Activated CD4-positive, alpha-beta T cell treated with anti-CD3 and anti-CD28 coated beads, Interleukin-2, amount 50 U/mL, for 1 hour (primary cell): Measurements from ENCODE around the gene ACOX2.

ENCODE experiments used
- DNase-seq: peaks from one replicate; pipeline ENCODE4 v3.0.0-alpha.2; 2020

ACOX2 gene

DNA sequence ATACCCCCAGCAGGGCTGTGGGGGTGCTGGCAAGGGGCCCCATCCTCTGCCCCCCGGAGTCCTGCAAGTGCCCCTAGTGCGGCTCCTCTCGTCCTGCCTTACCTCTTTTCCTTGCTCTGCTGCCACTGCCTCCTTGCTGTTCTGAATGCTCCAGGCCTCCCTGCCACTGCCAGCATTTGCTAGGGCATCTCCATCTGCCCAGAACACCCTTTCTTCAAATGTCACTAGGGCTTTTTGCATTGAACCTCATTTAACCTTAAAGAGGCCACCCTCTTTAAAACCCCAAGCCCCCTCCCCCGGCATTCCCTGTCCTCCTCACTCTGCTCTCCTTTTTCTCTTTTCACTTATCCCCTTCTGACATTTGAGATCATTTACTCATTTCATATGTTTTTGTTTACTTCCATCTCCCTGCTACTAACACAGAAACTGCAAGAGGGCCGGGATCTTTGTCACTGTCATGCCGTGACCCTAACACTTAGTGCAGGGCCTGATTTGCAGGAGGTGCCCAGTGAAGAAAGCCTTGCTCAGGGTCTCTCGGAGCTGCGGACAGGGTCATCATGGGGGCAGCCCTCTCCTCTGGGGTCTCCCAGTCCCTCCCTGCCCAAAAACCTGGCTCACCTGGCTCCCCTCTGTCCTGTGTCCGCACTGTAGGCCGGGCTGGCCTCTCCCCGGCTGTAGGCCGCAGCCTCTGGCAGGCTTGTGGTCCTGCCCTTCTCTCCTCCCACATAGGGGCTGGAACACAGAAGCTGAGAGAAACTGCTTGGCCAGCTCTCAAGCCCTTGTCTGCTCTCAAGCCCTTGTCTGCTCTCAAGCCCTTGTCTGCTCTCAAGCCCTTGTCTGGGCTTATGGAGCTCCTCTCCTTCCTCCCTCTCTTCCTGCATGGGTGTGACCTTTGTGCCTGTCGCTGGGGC lies at the start of gene ACOX2:
Gene ACOX2 (minus strand): TSS at position 690 of the 911 bp plus-strand sequence. CDS start 2,084 bp downstream, outside the sequence.
- DNase-seq: no peak

DNA sequence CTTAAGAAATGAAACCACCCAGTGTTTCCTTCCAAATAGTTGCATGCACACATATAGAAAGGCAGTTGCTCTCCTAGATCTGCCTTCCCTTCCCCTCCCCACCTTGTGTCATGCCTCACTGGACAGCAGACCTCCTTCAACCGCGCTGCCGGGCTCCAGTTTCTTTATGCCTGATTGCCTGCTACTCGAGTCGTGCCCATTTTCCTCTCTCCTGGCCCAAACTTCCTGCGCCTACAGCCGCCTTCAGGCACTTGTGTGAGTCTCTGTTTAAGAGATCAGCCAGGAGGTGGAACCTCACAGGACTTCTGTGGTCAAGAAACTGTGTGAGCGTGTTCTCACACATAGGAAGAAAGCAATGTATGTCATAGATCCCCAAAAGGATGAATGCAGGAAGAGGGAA lies 49.0 kb upstream of the ACOX2 start:
- no peak for DNase-seq

DNA sequence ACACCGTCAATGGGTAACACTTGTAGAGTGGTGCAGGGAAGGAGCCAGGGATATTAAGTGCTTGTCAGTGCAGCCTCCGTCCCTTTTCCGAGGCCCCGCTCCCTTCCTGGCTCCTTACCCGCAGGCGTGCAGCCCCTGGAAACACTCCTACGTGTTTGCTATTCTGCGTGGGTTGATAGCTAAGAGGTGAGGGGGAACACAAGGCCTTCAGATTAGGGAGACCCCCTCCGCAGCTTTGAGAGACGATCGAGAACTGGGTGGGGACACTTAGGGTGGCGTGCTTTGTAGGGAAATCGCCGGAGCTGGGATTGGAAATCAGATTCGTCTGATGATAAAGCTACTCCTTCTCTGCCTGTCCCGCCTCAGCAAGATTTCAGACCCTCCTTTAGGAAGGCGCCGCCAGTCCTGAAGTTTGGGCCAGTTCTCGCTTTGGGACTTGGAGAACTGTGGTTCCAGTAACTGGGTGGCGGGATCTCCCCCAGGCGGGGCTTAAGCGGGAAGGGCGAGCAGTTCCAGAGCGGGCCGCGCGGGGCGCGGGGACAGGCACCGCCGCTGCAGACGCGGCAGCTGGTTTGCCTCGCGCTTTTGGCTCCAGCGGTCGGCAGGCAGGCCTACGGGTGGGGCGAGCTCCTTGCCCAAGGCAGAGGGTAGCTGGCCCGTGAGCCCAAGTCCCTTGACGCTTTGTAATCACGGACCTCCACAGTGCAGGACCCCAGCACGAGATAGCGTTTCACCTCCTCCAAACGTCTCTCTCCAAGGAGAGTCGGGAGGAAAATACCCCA lies 48.2 kb upstream of the ACOX2 start:
- peak; percentile 52 for DNase-seq

DNA sequence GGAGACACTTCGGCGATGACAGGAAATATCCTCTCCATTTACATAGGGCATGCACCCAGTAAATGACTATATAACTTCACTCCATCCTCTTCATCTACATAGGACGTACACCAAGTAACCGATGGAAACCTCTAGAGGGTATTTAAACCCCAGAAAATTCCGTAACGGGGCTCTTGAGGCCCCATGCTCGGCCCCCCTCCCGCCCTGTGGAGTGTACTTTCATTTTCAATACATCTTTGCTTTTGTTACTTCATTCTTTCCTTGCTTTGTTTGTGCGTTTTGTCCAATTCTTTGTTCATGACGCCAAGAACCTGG lies 47.7 kb upstream of the ACOX2 start:
- DNase-seq: no peak

DNA sequence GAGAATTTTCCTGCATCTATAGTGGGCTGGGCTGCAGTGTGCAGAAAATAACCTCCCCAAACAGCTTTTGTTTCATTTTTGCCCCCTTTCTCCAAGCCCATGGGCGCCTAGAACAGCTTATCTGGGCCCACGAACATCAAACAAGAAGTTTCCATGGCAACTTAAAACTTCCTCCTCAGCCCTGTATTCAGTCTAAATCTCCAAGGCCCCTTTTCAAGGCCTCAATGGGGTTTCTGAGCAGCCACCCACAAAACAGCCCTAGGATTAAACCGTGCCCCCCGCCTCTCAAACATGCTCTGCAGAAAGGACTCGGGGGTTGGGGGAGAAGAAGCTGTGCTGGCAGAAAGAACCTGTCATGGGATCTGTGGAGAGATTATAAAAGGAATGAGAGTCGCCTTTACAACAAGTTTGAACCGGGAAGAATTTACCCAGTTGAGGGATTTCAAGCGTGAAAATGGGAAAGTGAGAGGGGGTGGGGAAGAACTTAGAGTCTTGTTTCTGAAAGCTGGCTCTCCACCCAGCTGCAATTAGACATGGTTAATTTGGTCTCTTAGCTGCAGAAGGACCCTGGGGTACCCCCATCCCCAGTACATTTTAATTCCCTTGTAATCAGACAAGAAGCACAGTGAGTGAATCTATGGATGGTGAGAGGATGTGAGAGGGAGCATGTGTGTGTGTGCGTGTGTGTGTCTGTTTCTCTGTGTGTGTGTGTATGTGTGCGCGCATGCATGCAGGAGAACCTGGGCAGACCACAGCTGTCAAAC lies 44.5 kb upstream of the ACOX2 start:
- no peak for DNase-seq

DNA sequence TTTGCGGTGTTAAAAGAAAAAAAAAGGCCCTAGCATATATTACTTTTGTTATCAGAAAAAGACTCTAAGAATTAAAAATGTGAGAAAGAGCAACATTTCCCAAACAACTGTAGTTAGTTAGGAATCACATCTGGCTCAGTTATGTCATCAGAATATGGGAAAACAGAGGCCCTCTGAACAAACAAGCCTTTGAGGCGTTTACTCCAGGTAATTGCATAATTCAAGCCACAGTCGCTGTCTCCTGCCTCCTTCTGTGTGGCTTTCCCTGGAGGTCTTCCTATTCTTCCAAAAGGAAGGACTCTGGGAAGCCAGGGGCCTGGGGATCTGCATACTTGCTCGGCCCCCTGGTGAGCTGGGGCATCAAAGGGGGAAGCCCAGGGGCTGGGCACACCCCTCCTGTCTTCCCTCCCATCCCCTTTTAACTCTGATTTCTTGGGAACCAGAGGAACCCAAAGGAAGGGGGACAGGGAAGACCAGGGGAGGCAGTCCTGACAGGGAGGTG lies 43.9 kb upstream of the ACOX2 start:
- DNase-seq: no peak

DNA sequence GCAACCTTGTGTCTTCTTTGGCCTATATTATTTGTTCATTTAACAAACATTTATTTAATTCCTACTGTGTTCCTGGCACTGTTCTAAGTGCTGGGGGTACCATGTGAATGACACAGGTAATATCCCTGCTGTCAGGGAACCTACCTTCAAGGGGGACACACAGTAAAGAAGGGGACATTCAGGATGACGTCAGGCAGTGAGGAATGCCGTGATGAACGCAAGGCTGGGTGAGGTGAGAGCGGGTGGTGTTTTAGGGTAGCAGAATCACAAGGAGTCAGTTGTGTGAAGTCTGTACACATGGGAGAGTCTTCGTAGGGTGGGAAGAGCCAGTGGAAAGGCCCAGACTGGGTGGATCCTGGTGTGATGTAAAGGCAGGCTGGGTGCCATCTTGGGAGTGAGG lies 41.9 kb upstream of the ACOX2 start:
- no peak for DNase-seq

DNA sequence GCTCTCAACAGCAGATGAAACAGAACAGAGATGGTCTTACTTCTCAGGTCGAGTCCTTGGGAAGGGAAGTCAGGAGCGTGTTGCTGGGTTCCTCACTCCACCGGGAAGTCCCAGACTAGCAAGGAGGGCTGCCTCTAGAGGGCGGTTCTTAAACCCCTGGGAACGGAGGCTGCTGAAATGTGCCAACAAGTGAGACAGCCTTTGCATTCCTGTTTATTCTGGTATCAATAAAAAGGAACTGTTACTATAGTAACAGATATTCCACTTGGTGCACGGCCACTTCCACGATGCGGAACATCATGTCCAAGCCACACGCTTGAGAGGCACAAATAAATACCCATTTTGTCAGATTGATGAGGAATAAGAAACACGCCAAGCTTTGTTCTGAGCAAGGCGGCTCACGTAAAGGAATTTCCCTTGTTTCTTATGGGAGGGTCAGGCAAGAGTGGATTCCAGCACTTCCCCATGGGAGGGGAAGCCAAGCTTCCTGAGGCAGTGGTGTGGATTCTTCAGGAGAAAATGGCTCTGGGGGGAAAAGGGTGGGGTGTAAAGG lies 40.4 kb upstream of the ACOX2 start, which contains the start of gene FAM107A:
Gene FAM107A (minus strand): TSS at position 123 of the 553 bp plus-strand sequence. CDS start 7,531 bp downstream, outside the sequence.
- DNase-seq: no peak

DNA sequence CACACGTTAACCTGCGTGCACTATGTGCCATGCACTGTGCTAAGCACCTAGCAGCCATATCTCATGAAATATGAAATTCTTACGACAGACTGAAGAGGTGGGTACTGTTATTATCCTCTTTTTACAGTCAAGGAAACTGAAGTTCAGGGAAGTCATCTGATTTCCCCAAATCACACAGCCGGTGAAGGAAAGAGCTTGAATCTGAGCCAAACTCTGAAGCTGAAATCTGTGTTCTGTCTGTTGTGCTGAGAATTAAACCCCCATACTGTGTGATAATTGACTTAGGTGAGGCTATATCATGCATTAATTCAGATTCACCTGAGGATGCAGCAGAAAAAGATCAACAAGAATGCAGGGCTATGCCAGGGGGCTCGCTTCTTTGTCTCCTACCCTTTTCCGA lies 39.7 kb upstream of the ACOX2 start:
- no peak for DNase-seq

DNA sequence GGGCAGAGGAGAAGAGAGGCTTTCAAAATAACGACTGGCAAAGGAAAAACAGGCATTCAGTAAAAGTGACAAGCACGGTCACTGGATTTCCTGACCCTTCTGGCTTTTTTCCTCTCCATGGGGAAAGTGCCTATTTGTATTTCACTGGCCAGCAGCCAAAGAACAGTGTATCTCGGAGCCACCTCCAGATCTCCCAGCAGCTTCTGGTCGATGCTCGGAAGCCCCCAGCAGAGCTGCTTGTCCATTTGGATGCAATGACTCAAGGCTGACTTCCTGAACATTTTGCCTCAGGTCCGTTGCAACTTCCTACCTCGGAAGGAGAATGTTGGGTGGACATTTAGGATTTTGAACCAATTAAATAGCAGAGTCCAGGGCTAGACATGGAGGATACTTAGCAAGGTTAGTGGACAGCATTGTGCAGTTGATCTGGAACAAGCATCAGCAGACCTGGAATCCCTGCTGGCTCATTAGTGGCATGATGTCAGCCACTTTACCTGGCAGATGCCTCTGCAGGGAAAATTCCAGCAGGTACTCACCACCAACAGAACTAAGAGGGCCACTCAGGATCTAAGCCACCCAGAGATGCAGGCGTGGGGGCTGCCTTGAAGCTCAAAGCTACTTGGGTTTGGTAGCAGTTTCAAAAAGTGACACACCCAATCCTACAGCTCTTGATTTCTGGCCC lies 39.1 kb upstream of the ACOX2 start:
- no peak for DNase-seq

DNA sequence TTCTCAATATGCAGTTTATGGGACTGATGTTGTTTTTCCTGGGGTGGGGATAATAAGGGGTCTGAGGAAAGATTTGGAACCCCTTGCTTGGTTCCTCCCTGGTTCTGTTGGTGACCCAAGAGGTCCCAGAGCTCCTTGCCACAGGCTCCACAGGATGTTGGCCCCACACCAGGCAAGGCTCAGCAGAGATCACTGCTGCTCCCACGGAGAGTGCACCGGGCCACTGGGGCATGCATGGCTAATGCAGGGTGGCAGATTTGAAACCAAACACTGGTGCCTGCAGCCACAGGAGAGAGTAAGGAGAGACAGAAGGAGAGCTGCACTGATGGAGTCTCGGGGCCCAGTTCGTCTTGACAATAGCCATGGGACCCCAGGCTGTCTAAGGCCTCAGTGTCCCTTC lies 37.7 kb upstream of the ACOX2 start:
- no peak for DNase-seq

DNA sequence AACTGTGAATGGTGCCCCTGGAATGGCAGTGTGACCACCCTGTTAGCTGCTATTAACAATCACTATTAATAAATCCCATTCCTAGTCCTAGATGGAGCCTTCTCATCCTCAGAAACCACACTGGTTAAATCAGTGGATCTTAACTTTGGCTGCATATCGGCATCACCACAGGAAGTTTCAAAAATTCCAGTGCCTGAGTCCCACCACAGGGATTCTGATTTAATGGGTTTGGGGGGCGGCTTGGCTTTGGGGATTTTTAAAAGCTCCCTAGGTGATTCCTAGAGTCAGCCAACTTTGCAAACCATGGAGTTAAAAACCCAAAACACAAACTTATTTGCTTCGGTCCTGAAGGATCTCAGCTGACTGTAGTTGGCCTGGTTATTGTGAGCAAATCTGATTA lies 37.1 kb upstream of the ACOX2 start:
- no peak for DNase-seq

DNA sequence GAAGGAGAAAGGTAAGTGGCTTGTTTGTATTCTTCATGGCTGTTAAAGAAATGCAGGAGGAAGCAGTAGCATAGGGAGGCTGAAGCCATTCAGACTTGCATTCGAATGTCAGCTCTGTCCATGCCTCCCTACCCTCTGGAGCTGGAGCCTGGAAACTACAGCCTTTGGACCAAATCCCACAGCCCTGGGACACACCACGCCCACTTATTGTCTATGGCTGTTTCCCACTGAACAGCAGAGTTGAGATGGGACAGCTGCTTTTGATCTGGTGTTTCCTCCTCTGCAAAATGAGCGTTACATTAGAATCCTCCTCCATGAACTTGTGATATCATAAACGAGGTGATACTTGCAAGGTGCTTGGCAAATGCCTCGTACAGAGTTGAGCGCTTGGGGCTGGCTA lies 36.6 kb upstream of the ACOX2 start:
- DNase-seq: no peak

DNA sequence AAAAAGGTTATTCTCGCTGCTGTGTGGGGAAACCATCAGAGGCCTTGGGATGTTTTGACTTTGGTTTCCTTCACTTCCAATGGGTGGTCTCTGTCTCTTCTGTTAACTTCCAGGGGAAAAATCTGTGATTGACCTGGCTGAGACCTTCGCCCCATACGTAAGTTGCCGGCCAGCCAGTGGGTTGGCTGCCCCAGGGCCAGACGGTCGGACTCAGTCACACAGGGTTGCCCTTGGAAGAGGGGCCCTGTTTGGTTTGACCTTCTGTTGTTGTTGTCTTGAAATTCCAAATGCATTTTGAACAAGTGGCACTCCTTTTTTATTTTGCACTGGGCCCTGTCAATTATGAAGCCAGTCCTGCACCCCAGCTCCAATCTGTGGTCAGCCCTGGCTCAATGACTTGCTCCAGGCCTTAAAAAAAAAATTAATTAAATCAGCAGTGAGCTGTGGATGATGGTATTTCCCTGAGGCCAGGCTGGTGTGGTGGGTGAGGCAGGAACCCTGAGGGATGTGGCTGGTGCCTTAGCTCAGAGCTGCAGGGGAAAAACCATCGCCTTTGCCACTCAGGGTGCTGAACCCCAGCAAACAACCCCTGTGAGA lies 35.7 kb upstream of the ACOX2 start:
- DNase-seq: no peak

DNA sequence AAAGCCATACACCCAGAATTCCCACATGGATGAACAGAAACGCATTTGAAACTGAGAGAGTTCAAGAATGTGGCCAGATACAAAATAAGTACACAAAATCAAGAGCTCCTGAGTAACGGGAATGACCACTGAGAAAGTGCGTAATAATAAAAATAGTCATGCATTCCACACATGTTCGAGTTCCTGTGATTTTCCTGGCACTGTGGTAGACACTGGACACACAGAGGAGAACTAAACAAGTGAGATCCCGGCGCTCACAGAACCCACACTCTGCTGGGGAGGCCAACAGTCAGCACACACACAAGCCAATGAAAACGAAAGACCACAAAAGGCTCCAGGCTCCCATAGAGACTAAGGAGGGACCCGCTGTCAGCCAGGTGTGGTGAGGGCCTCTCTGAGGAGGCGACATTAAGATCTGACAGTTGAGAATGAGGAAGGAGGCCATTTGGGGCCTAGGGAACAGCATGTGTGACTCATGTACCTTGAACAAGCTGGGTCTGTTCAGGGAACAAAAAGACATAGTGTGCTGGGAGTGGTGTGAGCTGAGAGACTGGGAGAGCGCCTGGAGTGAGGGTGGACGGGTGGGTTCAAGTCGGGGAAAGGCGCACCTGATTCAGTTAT lies 35.1 kb upstream of the ACOX2 start:
- DNase-seq: no peak

DNA sequence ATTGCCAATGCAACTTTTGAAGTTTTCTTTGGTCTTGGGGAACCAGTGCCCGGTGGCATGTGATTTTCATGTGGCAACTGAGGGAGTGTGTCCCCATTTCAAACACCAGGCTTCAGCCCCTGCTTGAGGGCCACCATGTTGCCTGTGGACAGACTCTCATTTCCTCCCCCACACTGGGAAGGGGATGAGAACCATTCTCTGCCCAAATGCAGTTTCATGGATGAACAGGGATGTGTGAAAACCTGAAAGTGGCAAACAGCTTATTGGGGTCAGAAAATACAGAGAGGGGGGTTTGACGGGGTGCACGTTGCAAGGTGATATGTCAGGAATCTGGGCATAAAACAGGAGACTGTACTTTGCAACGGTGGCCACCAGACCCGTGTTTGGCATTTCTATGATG lies 33.9 kb upstream of the ACOX2 start:
- DNase-seq: no peak

DNA sequence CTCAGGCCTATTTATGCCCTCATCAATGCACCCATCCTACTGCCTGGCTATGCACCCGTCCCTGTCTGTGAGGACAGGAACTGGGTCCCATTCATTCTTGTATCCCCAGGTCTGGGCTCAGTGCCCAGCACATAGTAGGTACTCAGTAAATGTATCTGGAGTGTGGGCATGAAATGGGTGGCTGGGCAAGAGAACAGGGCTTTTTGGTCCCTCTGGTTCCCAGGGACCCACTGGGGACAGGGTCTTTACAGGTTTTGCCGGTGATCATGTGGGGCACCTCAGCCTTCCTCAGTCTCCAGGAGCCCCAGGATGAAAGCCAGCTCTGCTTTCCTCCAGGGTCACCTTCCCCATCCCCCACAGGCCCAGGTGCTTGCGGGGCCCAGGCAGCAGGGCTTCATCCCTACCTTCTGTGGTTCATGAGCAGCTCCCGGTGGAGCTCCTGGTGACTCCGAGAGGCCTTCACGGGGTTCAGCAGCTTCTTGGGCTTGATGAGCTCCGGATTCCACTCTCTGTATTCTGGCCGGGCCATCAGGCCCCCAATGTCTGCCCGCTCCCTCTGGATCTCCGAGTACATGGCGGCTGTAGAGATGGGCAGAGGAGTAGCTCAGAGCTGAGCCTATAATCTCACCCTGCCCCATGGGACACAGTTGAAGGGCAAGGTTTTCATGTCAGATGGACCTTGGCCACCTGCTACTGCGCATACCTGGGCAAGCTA lies 32.5 kb upstream of the ACOX2 start:
- DNase-seq: no peak

DNA sequence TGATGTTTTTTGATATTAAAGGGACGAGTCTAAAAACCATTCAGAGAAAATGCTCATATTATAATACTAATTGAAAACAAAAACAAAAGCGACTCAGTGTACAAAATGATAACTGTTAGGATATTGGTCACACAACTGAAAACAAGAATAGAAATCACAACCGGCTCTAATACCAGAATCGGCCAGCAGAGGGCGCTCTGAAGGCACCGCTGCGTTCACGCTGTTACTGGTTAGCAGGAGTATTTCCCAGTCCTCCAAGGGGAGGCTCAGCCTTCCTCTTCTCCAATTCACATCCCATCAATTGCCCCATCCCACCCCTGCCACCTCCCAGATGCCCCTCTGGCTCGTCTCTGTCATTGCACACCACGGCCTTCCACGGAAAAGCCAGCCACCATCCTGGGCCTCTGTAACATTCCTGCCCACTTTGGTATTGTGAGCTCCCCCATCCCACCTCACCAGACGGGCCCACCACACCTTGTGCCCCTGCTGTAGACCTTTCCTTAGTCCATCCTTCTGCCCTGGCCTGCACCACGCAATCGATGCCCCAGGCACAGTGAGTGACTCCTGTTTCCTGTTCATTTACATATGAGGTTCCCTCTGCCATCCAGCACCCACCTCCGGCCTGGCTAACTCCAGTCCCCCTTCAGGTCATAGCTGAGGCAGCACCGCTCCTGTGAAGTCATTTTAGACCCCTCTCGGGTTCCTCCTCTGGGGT lies 31.7 kb upstream of the ACOX2 start:
- DNase-seq: peak; percentile 71

DNA sequence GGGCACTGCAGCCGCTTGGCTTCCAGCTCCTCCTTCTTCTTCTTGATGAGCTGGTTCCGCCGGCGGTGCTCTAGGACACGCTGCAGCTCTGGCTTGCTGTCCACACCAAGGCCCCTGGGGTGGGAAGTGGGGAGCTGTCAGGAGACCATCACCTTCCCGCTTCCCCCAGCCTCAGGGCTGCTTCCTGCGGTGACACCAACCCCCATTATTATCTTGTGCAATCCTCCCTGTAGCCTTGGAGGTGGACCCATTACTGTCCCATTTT lies 30.2 kb upstream of the ACOX2 start:
- no peak for DNase-seq
